HepG2 (cell line): ENCODE measurements around the gene RTL5.

Source experiments
- NFE2L2 ChIP-seq: fragments of 150-350 bp; IDR thresholded peaks from 2 replicates; pipeline ENCODE4 v1.6.1; 2014; ENCODE audit warnings: low read length
- PLRG1 ChIP-seq: fragments of 450-650 bp; conservative IDR thresholded peaks from 2 replicates; pipeline ENCODE4 v1.6.1; 2016

DNA sequence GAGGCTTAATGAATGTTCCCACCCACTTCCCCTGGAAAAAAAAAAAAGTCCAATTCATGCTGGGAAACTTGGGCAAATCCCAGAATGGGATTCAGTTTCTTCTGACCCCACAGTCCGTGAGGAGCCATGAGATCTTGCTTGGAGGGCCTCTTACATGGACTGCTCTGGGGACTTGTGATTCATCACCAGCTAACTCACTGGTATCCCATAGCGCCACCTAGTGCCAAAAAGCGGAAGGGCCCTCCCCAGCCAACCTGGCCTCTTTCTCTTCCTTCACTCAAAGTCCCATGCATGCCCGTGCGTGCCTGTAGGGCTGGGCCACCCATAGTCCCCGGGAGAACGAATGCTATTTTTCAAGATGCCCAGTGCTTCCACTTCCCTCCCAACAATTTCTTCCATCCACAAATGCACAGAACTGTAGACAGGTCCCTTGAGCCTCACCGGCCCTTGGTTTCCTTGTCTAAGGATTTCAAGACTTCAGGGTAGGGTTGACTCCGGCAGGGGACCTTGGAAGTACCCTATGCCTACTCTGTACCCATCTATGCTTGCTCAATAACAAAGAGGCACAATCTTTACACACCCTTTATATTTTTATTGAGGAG, 5.1 kb downstream of the RTL5 start:
- no peak for TF ChIP-seq NFE2L2
- no peak for TF ChIP-seq PLRG1
